Stimulated activated CD8-positive, alpha-beta memory T cell treated with anti-CD3 and anti-CD28 coated beads, Interleukin-15, amount 100 ng/mL, for 24 hours (primary cell): Measurements from ENCODE around the gene LRRC8D.

Experiments used
- DNase-seq: peaks from one replicate; pipeline ENCODE4 v3.0.0-alpha.2; 2020; ENCODE audit warnings: low read depth

Gene LRRC8D

GRCh38 chr1:89896105-89896942 lies 75.5 kb downstream of the LRRC8D start:
- no peak for DNase-seq

GRCh38 chr1:89897347-89898133 lies 76.7 kb downstream of the LRRC8D start:
- DNase-seq: no peak

- no peak for DNase-seq
Observed at GRCh38 chr1:89898150-89898549, 77.3 kb downstream of the LRRC8D start.

GRCh38 chr1:89898695-89899470 lies 78.1 kb downstream of the LRRC8D start:
- no peak for DNase-seq

- DNase-seq: no peak
Observed at GRCh38 chr1:89900323-89900722, 79.5 kb downstream of the LRRC8D start.

GRCh38 chr1:89900791-89901708 lies 80.2 kb downstream of the LRRC8D start:
- DNase-seq: no peak

GRCh38 chr1:89901957-89902669 lies 81.3 kb downstream of the LRRC8D start:
- DNase-seq: no peak

- DNase-seq: no peak
Observed at GRCh38 chr1:89903550-89903949, 82.7 kb downstream of the LRRC8D start.

- DNase-seq: no peak
Observed at GRCh38 chr1:89904219-89904980, 83.6 kb downstream of the LRRC8D start.

GRCh38 chr1:89905395-89906058 lies 84.7 kb downstream of the LRRC8D start:
- DNase-seq: no peak

GRCh38 chr1:89906088-89906487 lies 85.3 kb downstream of the LRRC8D start:
- no peak for DNase-seq

GRCh38 chr1:89907727-89908212 lies 86.9 kb downstream of the LRRC8D start:
- DNase-seq: no peak

GRCh38 chr1:89908273-89908671 lies 87.4 kb downstream of the LRRC8D start:
- no peak for DNase-seq

GRCh38 chr1:89908672-89909436 lies 88.0 kb downstream of the LRRC8D start:
- DNase-seq: no peak

- no peak for DNase-seq
Observed at GRCh38 chr1:89910268-89910667, 89.4 kb downstream of the LRRC8D start.

GRCh38 chr1:89910780-89911179 lies 89.9 kb downstream of the LRRC8D start:
- DNase-seq: no peak

GRCh38 chr1:89911191-89911991 lies 90.6 kb downstream of the LRRC8D start:
- DNase-seq: no peak

GRCh38 chr1:89912073-89912472 lies 91.2 kb downstream of the LRRC8D start:
- no peak for DNase-seq
